ENCODE results near the gene MAPK12.

Gene MAPK12

DNA sequence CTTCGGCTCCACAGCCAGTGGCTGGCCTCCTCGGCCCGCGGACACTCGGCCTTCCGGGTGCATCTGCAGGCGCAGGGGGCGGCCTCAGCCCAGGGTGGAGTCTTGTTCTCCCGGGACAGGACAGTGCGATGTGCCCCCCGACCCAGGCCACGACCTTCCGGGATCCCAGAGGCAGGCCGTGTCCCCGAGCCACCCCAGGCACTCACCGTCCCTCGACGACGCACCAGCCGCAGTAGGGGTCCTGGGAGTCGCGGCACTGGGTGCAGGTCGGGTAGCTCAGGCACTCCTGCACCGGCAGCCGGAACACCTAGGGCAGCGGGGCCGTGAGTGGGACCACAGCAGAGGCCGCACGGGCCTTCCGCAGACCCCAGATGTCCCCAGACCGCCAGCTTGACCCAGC, 26.2 kb upstream of the MAPK12 start:
- H3K9me3 ChIP-seq (ENCODE audit: insufficient read depth, low read depth, low read length): no peaks in the 10 kb centered on the region
- TF ChIP-seq CTCF (conservative IDR thresholded peaks at IDR 0.05; ENCODE audit: low read length) (no peak), EZH2phosphoT487 (IDR thresholded peaks at IDR 0.05; ENCODE audit: borderline replicate concordance) (no peak)
- H3K9me2 ChIP-seq (replicated peaks; ENCODE audit: low read depth, low read length): no peaks in the 10 kb centered on the region
- H3K79me2 ChIP-seq (ENCODE audit: insufficient read depth, low read length): no peaks in the 10 kb centered on the region; the same call in 1 of the 2 replicates
- H3F3A ChIP-seq (ENCODE audit: low read depth): no peaks in the 10 kb centered on the region
- H3K36me3 ChIP-seq (ENCODE audit: insufficient read depth, low read length): peaks cover 9% of the 10 kb centered on the region; the same call in 1 of the 2 replicates
- no peaks in the 10 kb centered on the region for H3K4me1 ChIP-seq (ENCODE audit: insufficient read depth, low read length, poor library complexity, severe bottlenecking)
- no peak overlapping the region for H2AFZ ChIP-seq (ENCODE audit: low read length)
- no peaks in the 10 kb centered on the region for H4K20me1 ChIP-seq (ENCODE audit: insufficient read depth, low read length, poor library complexity, severe bottlenecking)
- no peak overlapping the region for H3K4me3 ChIP-seq (ENCODE audit: low read length, poor library complexity, severe bottlenecking)
- no peak overlapping the region for H3K4me2 ChIP-seq (ENCODE audit: low read depth, low read length, poor library complexity, severe bottlenecking)
- H3K27me3 ChIP-seq (ENCODE audit: insufficient read depth, low read length, poor library complexity, severe bottlenecking): no peaks in the 10 kb centered on the region
- H3K9ac ChIP-seq (ENCODE audit: low read depth, low read length, poor library complexity, severe bottlenecking): no peak overlapping the region

DNA sequence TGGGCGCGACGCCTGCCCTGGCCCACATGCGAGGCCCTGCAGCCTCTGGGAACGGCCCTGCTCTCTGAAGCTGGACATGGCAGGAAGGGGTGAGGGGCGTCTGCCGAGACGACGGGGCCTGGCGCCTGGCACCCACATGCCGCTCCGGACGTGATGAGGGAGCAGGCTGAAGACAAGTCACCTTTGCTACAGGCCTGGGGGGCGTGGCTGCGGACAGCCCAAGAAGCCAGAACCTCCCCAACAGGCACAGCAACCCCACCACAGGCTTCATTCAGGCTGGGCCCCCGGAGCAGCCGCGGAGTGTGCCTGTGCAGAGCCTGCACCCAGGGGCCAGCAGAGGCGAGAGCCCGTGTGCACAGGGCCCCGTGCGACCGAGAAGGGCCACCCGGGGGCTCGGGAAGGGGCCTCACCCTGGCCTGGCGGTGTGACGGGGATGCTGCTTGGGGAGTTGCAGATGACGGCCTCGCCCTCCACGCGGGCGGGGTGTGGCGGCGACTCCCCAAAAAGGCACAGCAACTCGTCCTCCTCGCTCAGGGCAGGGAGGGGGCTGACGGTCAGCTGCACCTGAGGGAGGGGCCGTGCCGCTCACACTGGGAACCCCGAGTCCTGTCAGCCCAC, 25.3 kb upstream of the MAPK12 start:
- Histone ChIP-seq H2AFZ (ENCODE audit: low read length) (no peak overlapping the region), H3K4me2 (ENCODE audit: low read depth, low read length, poor library complexity, severe bottlenecking) (no peak overlapping the region), H3K36me3 (ENCODE audit: insufficient read depth, low read length) (peaks cover 9% of the 10 kb centered on the region; the same call in 1 of the 2 replicates), H4K20me1 (ENCODE audit: insufficient read depth, low read length, poor library complexity, severe bottlenecking) (no peaks in the 10 kb centered on the region), H3K4me1 (ENCODE audit: insufficient read depth, low read length, poor library complexity, severe bottlenecking) (no peaks in the 10 kb centered on the region), H3K79me2 (ENCODE audit: insufficient read depth, low read length) (no peaks in the 10 kb centered on the region), H3F3A (ENCODE audit: low read depth) (no peaks in the 10 kb centered on the region), H3K27me3 (ENCODE audit: insufficient read depth, low read length, poor library complexity, severe bottlenecking) (no peaks in the 10 kb centered on the region), H3K9ac (ENCODE audit: low read depth, low read length, poor library complexity, severe bottlenecking) (no peak overlapping the region), H3K4me3 (ENCODE audit: low read length, poor library complexity, severe bottlenecking) (no peak overlapping the region), H3K9me2 (replicated peaks; ENCODE audit: low read depth, low read length) (no peaks in the 10 kb centered on the region), H3K9me3 (ENCODE audit: insufficient read depth, low read depth, low read length) (no peaks in the 10 kb centered on the region)
- TF ChIP-seq EZH2phosphoT487 (IDR thresholded peaks at IDR 0.05; ENCODE audit: borderline replicate concordance): no peak
- TF ChIP-seq CTCF (conservative IDR thresholded peaks at IDR 0.05; ENCODE audit: low read length): no peak

- Histone ChIP-seq H3K36me3 (ENCODE audit: insufficient read depth, low read length) (peaks cover 9% of the 10 kb centered on the region; the same call in 1 of the 2 replicates), H3K4me3 (ENCODE audit: low read length, poor library complexity, severe bottlenecking) (no peak overlapping the region)
- no peak for TF ChIP-seq EZH2phosphoT487 (IDR thresholded peaks at IDR 0.05; ENCODE audit: borderline replicate concordance)
- no peak for TF ChIP-seq CTCF (conservative IDR thresholded peaks at IDR 0.05; ENCODE audit: low read length)
Observed at GRCh38 chr22:50286275-50286674, 24.8 kb upstream of the MAPK12 start.

More at GRCh38 chr22:50286275-50286674, 24.8 kb upstream of the MAPK12 start:
- Histone ChIP-seq H3K79me2 (ENCODE audit: insufficient read depth, low read length) (no peaks in the 10 kb centered on the region), H3F3A (ENCODE audit: low read depth) (no peaks in the 10 kb centered on the region), H2AFZ (ENCODE audit: low read length) (no peak overlapping the region), H3K4me1 (ENCODE audit: insufficient read depth, low read length, poor library complexity, severe bottlenecking) (no peaks in the 10 kb centered on the region), H3K9ac (ENCODE audit: low read depth, low read length, poor library complexity, severe bottlenecking) (no peak overlapping the region), H3K4me2 (ENCODE audit: low read depth, low read length, poor library complexity, severe bottlenecking) (no peak overlapping the region), H3K9me2 (replicated peaks; ENCODE audit: low read depth, low read length) (no peaks in the 10 kb centered on the region), H4K20me1 (ENCODE audit: insufficient read depth, low read length, poor library complexity, severe bottlenecking) (no peaks in the 10 kb centered on the region), H3K27me3 (ENCODE audit: insufficient read depth, low read length, poor library complexity, severe bottlenecking) (no peaks in the 10 kb centered on the region), H3K9me3 (ENCODE audit: insufficient read depth, low read depth, low read length) (no peaks in the 10 kb centered on the region)
